ENCODE measurements around the gene PTGES. TPM values are rescaled to one million over a fixed set of nuclear protein-coding genes. Genes with fewer than 3 reads are reported as not detected.
"Not testable (repeated sequence)": the region's sequence is repeated elsewhere in the genome, so short reads cannot be mapped to it uniquely, and the experiment has no call there.

The PTGES gene
- polyA plus RNA-seq, 3 donors = 0.29 to 1.8 (median 0.84) TPM

- no peak overlapping the region for H3K27ac Mint-ChIP-seq
- 67% methylated on average over 1 of the region's 6 CpGs for WGBS (ENCODE audit: insufficient coverage)
Measured at GRCh38 chr9:129798973-129799372, 46.1 kb upstream of the PTGES start.

GRCh38 chr9:129796029-129796428 is 43.2 kb upstream of the PTGES start:
- H3K27me3 ChIP-seq (ENCODE audit: control insufficient read depth in 2 of 2, insufficient read depth in 2 of 2, low read length in 2 of 2); H3K4me3 Mint-ChIP-seq; H3K9me3 Mint-ChIP-seq; H3K27ac ChIP-seq (ENCODE audit: low read depth in 1 of 2, low read length in 2 of 2); H3K9me3 ChIP-seq (replicated peaks in 1 of 2; ENCODE audit: control insufficient read depth in 1 of 2, insufficient read depth in 1 of 2, low read length in 2 of 2); H3K36me3 Mint-ChIP-seq; H3K4me1 ChIP-seq (ENCODE audit: control insufficient read depth in 1 of 2, insufficient read depth in 2 of 2, low read length in 2 of 2); H3K4me3 ChIP-seq (replicated peaks in 1 of 3; ENCODE audit: low read depth in 2 of 3, low read length in 3 of 3); H2AFZ ChIP-seq (ENCODE audit: insufficient read depth, low read depth, low read length, poor library complexity, severe bottlenecking); H3K36me3 ChIP-seq (replicated peaks in 1 of 2; ENCODE audit: control insufficient read depth in 1 of 2, insufficient read depth in 2 of 2, low read length in 2 of 2); H3K79me2 ChIP-seq (ENCODE audit: insufficient read depth, low read length); H3K9ac ChIP-seq (ENCODE audit: insufficient read depth, low read length, poor library complexity, severe bottlenecking); H4K20me1 ChIP-seq (ENCODE audit: insufficient read depth, low read length); DNase-seq; intact Hi-C loops (cut with micrococcal nuclease); H3K4me1 Mint-ChIP-seq; H3K4me2 ChIP-seq (replicated peaks; ENCODE audit: extremely low read depth, low read length, poor library complexity, severe bottlenecking); H3K27ac Mint-ChIP-seq: not testable (repeated sequence)
- peaks cover 14 to 18% (median 17%) of the 10 kb centered on the region in 3 donors for H3K27me3 Mint-ChIP-seq (ENCODE audit: low read depth in 3 of 3)
- 92% methylated on average over 2 of the region's 2 CpGs for WGBS (ENCODE audit: insufficient coverage)

More at GRCh38 chr9:129798973-129799372, 46.1 kb upstream of the PTGES start:
- Histone ChIP-seq H3K36me3 (replicated peaks in 1 of 2; ENCODE audit: control insufficient read depth in 1 of 2, insufficient read depth in 2 of 2, low read length in 2 of 2) (no peaks in the 10 kb centered on the region), H4K20me1 (ENCODE audit: insufficient read depth, low read length) (peaks cover 5% of the 10 kb centered on the region), H3K4me1 (ENCODE audit: control insufficient read depth in 1 of 2, insufficient read depth in 2 of 2, low read length in 2 of 2) (peaks cover 4 to 6% of the 10 kb centered on the region in 2 donors), H2AFZ (ENCODE audit: insufficient read depth, low read depth, low read length, poor library complexity, severe bottlenecking) (no peak overlapping the region), H3K9ac (ENCODE audit: insufficient read depth, low read length, poor library complexity, severe bottlenecking) (no peak overlapping the region), H3K4me2 (replicated peaks; ENCODE audit: extremely low read depth, low read length, poor library complexity, severe bottlenecking) (no peak overlapping the region), H3K27me3 (ENCODE audit: control insufficient read depth in 2 of 2, insufficient read depth in 2 of 2, low read length in 2 of 2) (no peaks in the 10 kb centered on the region), H3K27ac (ENCODE audit: low read depth in 1 of 2, low read length in 2 of 2) (no peak overlapping the region), H3K4me3 (replicated peaks in 1 of 3; ENCODE audit: low read depth in 2 of 3, low read length in 3 of 3) (no peak overlapping the region), H3K79me2 (ENCODE audit: insufficient read depth, low read length) (peaks cover 7% of the 10 kb centered on the region), H3K9me3 (replicated peaks in 1 of 2; ENCODE audit: control insufficient read depth in 1 of 2, insufficient read depth in 1 of 2, low read length in 2 of 2) (no peaks in the 10 kb centered on the region)
- Mint-ChIP-seq H3K4me1 (peaks cover 5% of the 10 kb centered on the region), H3K36me3 (no peaks in the 10 kb centered on the region), H3K9me3 (no peaks in the 10 kb centered on the region), H3K4me3 (no peak overlapping the region), H3K27me3 (ENCODE audit: low read depth in 3 of 3) (peaks cover 9 to 11% (median 11%) of the 10 kb centered on the region in 3 donors)
- no peak for DNase-seq
- no peak for TF ChIP-seq CTCF (IDR thresholded peaks at IDR 0.05)
- intact Hi-C loops (cut with micrococcal nuclease) = no loop called here
